Vagina (tissue), 2 donors: ENCODE data around the gene WDR26. TPM values are rescaled to one million over a fixed set of nuclear protein-coding genes. Genes with fewer than 3 reads are reported as not detected.

ENCODE experiments used
- DNase-seq, 2 donors: peaks; one replicate each; pipeline ENCODE4 v3.0.0-alpha.2; 2017; ENCODE audit errors: extremely low spot score in 2 of 2
- H3K27ac ChIP-seq: fragments of 200-600 bp; sonication (generic); one replicate; pipeline ENCODE4 v1.5.1; 2019
- H3K27me3 ChIP-seq: fragments of 200-600 bp; sonication (generic); one replicate; pipeline ENCODE4 v1.5.1; 2019
- H3K36me3 ChIP-seq, 2 donors: fragments of 200-600 bp; sonication (generic); one replicate each; pipeline ENCODE4 v1.5.1; 2017 to 2019
- H3K4me1 ChIP-seq: fragments of 200-600 bp; sonication (generic); one replicate; pipeline ENCODE4 v1.5.1; 2019
- H3K4me3 ChIP-seq, 2 donors: fragments of 200-600 bp; sonication (generic); 1 replicate in 1 of 2; 2 replicates in 1 of 2; pipeline ENCODE4 v1.5.1; 2016 to 2019
- H3K9me3 ChIP-seq: fragments of 200-600 bp; sonication (generic); one replicate; pipeline ENCODE4 v1.5.1; 2019
- CTCF ChIP-seq, 3 experiments: fragments of 450-650 bp in 2 of 3; fragments of 200-600 bp in 1 of 3; sonication (generic) in 1 of 3; IDR thresholded peaks; one replicate each; pipeline ENCODE4 v1.5.1; 2017 to 2019; ENCODE audit warnings: antibody characterized with exemption in 3 of 3, mild to moderate bottlenecking in 2 of 3, moderate library complexity in 2 of 3
- POLR2A ChIP-seq, 2 donors: fragments of 450-650 bp; IDR thresholded peaks; one replicate each; pipeline ENCODE4 v1.6.1; 2017; ENCODE audit warnings: antibody characterized with exemption in 2 of 2, mild to moderate bottlenecking in 2 of 2, moderate library complexity in 2 of 2
- POLR2AphosphoS5 ChIP-seq, 2 donors: sonication (generic); formaldehyde crosslinking; IDR thresholded peaks; one replicate each; pipeline ENCODE4 v1.9.0; 2017; ENCODE audit warnings: antibody characterized with exemption in 2 of 2, mild to moderate bottlenecking in 2 of 2, low read depth in 1 of 2; ENCODE audit not compliant: insufficient read depth in 1 of 2
- intact Hi-C: fragments of 100-400 bp; cut with DNase I; formaldehyde crosslinking; loops from one replicate; pipeline ENCODE4 v1.15.1; 2023
- total RNA-seq: library from RNA; depleted of rRNA; stranded (reverse); fragments of >200 nt; gene quantifications from one replicate; pipeline ENCODE4 v1.2.3, GENCODE V29; 2016

The WDR26 gene
- total RNA-seq, 1 donor from 2014 or later = 77.3 TPM

- no peaks in the 10 kb centered on the region for H3K27me3 ChIP-seq
- DNase-seq = no peak
- peak overlapping the region; percentile 57 for H3K27ac ChIP-seq
- H3K36me3 ChIP-seq = no peaks in the 10 kb centered on the region
- TF ChIP-seq POLR2A (IDR thresholded peaks at IDR 0.05) = no peak
- no peak for TF ChIP-seq CTCF (IDR thresholded peaks at IDR 0.05)
- no peak for TF ChIP-seq POLR2AphosphoS5 (IDR thresholded peaks at IDR 0.05; ENCODE audit: insufficient read depth in 1 of 2, low read depth in 1 of 2)
- peaks cover 32% of the 10 kb centered on the region for H3K4me1 ChIP-seq
- no peak overlapping the region for H3K4me3 ChIP-seq
- H3K9me3 ChIP-seq = no peaks in the 10 kb centered on the region
- intact Hi-C loops = loop anchor here (5.0 kb wide), 1 partner anchor 340 kb away; no protein-coding TSS in a partner anchor
Observed at GRCh38 chr1:224457782-224458144, 23.2 kb upstream of the WDR26 start.

DNA sequence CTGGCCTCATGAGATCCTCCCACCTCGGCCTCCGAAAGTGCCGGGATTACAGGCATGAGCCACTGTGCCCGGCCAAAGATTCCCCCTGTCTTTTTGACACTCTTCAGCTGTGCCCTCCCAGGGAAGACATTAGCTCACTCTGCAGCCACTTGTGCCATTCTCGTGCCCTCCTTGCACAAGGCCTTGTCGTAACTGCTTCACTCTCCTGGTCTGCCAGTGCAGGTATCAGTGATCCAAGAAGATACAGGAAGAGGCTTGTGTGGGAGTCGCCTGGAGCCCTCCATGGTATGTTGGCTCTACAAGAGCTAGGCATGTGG is 22.0 kb upstream of the WDR26 start:
- intact Hi-C loops = loop anchor here (5.0 kb wide), 1 partner anchor 339 kb away; no protein-coding TSS in a partner anchor
- Histone ChIP-seq H3K9me3 (no peaks in the 10 kb centered on the region), H3K36me3 (no peaks in the 10 kb centered on the region), H3K27me3 (no peaks in the 10 kb centered on the region), H3K4me1 (peaks cover 32% of the 10 kb centered on the region), H3K27ac (peak overlapping the region; percentile 90), H3K4me3 (no peak overlapping the region)
- no peak for TF ChIP-seq POLR2A (IDR thresholded peaks at IDR 0.05)
- no peak for TF ChIP-seq POLR2AphosphoS5 (IDR thresholded peaks at IDR 0.05; ENCODE audit: insufficient read depth in 1 of 2, low read depth in 1 of 2)
- no peak for TF ChIP-seq CTCF (IDR thresholded peaks at IDR 0.05)
- DNase-seq = no peak

DNA sequence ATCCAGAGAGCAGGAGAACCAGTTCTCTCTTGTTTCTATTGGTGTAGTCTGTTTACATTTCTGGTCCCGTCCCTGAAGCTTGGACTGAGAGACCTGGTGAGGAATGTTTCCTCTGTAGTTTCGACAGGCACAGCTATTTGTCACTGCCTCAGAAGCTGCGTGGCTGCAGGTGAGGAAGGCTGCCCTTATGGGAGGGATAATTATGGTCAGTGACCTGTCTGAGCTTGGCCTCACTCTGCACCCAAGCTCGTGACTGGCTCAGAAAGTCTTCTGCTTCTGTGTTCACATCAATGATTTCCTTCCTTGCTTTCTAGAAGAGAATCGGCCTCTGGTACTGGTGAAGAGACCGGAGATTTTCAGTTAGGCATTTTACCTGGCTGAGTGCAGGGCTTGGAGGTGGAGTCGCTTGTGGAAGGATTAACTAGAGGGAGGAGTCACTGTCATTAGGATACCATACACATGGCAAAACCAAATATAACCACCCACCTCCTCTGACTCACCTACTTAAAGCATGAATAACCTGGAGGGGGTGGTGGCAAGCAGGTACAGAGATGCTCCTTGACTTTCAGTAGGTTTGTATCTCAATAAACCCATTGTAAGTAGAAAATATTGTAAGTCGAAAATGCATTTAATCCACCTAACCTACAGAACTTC is 19.9 kb upstream of the WDR26 start:
- Histone ChIP-seq H3K27me3 (no peaks in the 10 kb centered on the region), H3K27ac (peak overlapping the region; percentile 21), H3K9me3 (no peaks in the 10 kb centered on the region), H3K4me3 (no peak overlapping the region), H3K36me3 (no peaks in the 10 kb centered on the region), H3K4me1 (peaks cover 25% of the 10 kb centered on the region)
- DNase-seq = no peak
- intact Hi-C loops = loop anchor here (5.0 kb wide), 1 partner anchor 337 kb away; no protein-coding TSS in a partner anchor
- no peak for TF ChIP-seq POLR2A (IDR thresholded peaks at IDR 0.05)
- TF ChIP-seq CTCF (IDR thresholded peaks at IDR 0.05) = no peak
- TF ChIP-seq POLR2AphosphoS5 (IDR thresholded peaks at IDR 0.05; ENCODE audit: insufficient read depth in 1 of 2, low read depth in 1 of 2) = peak in 1 of 2 donors; percentile 15

DNA sequence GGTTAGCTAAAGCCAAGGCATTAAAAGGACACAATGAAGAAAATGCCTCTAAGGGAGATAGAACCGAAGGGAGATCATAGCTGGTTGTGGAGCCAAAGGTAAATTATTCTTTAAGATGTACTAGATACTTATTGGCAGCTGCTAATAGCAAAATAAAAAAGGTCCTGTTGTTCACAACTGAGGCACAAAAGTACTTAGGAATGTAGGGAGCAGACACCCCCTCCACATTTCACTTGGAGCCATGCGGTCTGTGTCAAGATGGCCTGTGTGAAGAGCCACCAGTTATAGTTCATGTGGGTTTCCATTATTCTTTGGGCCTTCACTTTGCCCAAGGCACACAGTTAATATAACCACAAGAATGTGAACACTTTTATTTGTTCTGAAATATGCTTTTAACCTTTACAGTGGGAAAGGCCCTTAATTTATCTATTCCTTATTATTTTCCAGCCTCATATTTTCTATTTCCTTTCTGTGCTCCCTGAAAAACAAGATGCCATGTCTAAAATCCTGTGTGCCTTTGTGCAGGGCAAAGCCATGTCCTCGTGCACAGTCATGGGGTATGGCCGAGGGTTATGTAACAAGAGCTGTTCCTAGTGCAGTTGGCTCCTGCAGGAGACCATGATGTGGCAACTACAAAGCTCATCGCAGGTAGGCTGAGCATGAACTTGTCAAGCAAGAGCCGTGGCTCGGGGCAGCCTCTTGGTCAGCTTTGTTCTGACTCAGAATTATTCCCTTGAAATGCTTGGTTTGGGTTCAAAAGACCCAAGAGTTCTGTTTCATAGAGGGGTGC is 16.2 kb upstream of the WDR26 start:
- intact Hi-C loops = no loop called here
- H3K27me3 ChIP-seq = no peaks in the 10 kb centered on the region

More for the DNA sequence above, 16.2 kb upstream of the WDR26 start:
- Histone ChIP-seq H3K4me1 (peaks cover 26% of the 10 kb centered on the region), H3K4me3 (no peak overlapping the region), H3K27ac (peak overlapping the region; percentile 5), H3K36me3 (no peaks in the 10 kb centered on the region), H3K9me3 (no peaks in the 10 kb centered on the region)
- TF ChIP-seq POLR2A (IDR thresholded peaks at IDR 0.05) (no peak), POLR2AphosphoS5 (IDR thresholded peaks at IDR 0.05; ENCODE audit: insufficient read depth in 1 of 2, low read depth in 1 of 2) (peak in 1 of 2 donors; percentile 76), CTCF (IDR thresholded peaks at IDR 0.05) (no peak)
- DNase-seq = no peak
